Endodermal cell (in vitro differentiated cells): Measurements from ENCODE around the gene OGN. TPM values are rescaled to one million over a fixed set of nuclear protein-coding genes. Genes with fewer than 3 reads are reported as not detected.

Experiments
- DNase-seq: peaks from one replicate; pipeline ENCODE4 v3.0.0-alpha.2; 2017
- H3K27ac ChIP-seq: 2 replicates; pipeline ENCODE4 v1.5.1; 2013; ENCODE audit warnings: mild to moderate bottlenecking, low read depth, low read length, moderate library complexity
- H3K27me3 ChIP-seq: 2 replicates; pipeline ENCODE4 v1.6.1; 2013; ENCODE audit warnings: mild to moderate bottlenecking, low read length, moderate library complexity; ENCODE audit not compliant: insufficient read depth, control insufficient read depth, poor library complexity, severe bottlenecking
- H3K36me3 ChIP-seq: 2 replicates; pipeline ENCODE4 v1.7.0; 2013; ENCODE audit warnings: mild to moderate bottlenecking, low read length, moderate library complexity; ENCODE audit not compliant: control insufficient read depth, insufficient read depth
- H3K4me1 ChIP-seq: one replicate; pipeline ENCODE4 v1.7.0; 2013; ENCODE audit warnings: low read length; ENCODE audit not compliant: control insufficient read depth, insufficient read depth
- H3K4me3 ChIP-seq: 2 replicates; pipeline ENCODE4 v1.5.1; 2013; ENCODE audit warnings: mild to moderate bottlenecking, low read length, moderate library complexity
- H3K9ac ChIP-seq: 2 replicates; pipeline ENCODE4 v1.6.1; 2013; ENCODE audit warnings: mild to moderate bottlenecking, low read length, moderate library complexity; ENCODE audit not compliant: poor library complexity, severe bottlenecking; ENCODE audit errors: extremely low read depth
- H3K9me3 ChIP-seq: 2 replicates; pipeline ENCODE4 v1.6.1; 2013; ENCODE audit warnings: mild to moderate bottlenecking, low read length, moderate library complexity; ENCODE audit not compliant: control insufficient read depth
- H3K27ac Mint-ChIP-seq: 2 replicates; pipeline ENCODE4 v1.8.0; 2020; ENCODE audit warnings: mixed read lengths
- H3K27me3 Mint-ChIP-seq: 2 replicates; pipeline ENCODE4 v1.8.0; 2021; ENCODE audit warnings: mild to moderate bottlenecking, mixed read lengths; ENCODE audit not compliant: insufficient read depth
- H3K36me3 Mint-ChIP-seq: 2 replicates; pipeline ENCODE4 v1.8.0; 2020; ENCODE audit warnings: low read depth, mixed read lengths
- H3K4me1 Mint-ChIP-seq: 2 replicates; pipeline ENCODE4 v1.8.0; 2020; ENCODE audit warnings: mixed read lengths
- H3K4me3 Mint-ChIP-seq: 2 replicates; pipeline ENCODE4 v1.8.0; 2020; ENCODE audit warnings: mild to moderate bottlenecking, moderate library complexity, mixed read lengths
- H3K9me3 Mint-ChIP-seq: 2 replicates; pipeline ENCODE4 v1.8.0; 2020; ENCODE audit warnings: mild to moderate bottlenecking, mixed read lengths
- WGBS, 2 experiments: methylation state at CpG; one replicate each; pipeline versions ENCODE4 v1.1.5 to v1.1.7; 2013; ENCODE audit warnings: missing lambda C conversion rate in 2 of 2, mixed read lengths in 1 of 2; ENCODE audit not compliant: insufficient coverage in 1 of 2, insufficient read length in 1 of 2; 5-methylcytosine and 5-hydroxymethylcytosine counted together
- total RNA-seq, 2 donors: library from RNA; stranded (reverse); fragmentation: NEBNext Ultra II Directional in 1 of 2; extraction: Animal tissue kit (Norgen Biotek cat#: 25700) in 1 of 2; gene quantifications; 2 replicates in 1 of 2; 3 replicates in 1 of 2; pipeline ENCODE4 v1.2.1, GENCODE V29; 2021
- TF ChIP-seq, protein P1 (sequence below): fragments of 200-600 bp; sonication (generic); conservative IDR thresholded peaks from 2 replicates; pipeline ENCODE4 v1.5.0; 2021; ENCODE audit warnings: antibody characterized with exemption, mild to moderate bottlenecking

Gene OGN
- total RNA-seq, 2 donors from 2014 or later: not detected

DNA sequence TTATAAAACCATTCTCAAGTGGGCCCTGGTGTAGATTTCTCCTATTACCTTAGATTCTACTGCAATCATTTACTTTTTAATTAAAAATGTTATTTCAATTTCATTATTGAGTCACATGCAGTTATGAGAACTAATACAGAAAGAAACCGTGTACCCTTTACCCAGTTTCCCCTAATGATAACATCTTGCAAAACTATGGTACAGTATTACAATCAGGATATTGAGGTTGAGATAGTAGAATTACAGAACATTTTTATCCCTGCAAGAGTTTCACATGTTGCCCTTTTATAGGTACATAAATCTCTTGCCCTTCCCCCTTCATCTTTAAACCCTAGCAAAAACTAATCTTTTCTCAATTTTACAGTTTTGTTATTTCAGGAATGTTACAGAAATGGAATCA is 30.9 kb upstream of the OGN start:
- no peaks in the 10 kb centered on the region for H3K27me3 Mint-ChIP-seq
- H3K9me3 Mint-ChIP-seq: no peaks in the 10 kb centered on the region
- TF ChIP-seq, protein P1, sequence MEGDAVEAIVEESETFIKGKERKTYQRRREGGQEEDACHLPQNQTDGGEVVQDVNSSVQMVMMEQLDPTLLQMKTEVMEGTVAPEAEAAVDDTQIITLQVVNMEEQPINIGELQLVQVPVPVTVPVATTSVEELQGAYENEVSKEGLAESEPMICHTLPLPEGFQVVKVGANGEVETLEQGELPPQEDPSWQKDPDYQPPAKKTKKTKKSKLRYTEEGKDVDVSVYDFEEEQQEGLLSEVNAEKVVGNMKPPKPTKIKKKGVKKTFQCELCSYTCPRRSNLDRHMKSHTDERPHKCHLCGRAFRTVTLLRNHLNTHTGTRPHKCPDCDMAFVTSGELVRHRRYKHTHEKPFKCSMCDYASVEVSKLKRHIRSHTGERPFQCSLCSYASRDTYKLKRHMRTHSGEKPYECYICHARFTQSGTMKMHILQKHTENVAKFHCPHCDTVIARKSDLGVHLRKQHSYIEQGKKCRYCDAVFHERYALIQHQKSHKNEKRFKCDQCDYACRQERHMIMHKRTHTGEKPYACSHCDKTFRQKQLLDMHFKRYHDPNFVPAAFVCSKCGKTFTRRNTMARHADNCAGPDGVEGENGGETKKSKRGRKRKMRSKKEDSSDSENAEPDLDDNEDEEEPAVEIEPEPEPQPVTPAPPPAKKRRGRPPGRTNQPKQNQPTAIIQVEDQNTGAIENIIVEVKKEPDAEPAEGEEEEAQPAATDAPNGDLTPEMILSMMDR: no peak
- H3K27ac Mint-ChIP-seq: no peak overlapping the region
- no peaks in the 10 kb centered on the region for H3K9me3 ChIP-seq
- no peaks in the 10 kb centered on the region for H3K36me3 ChIP-seq
- H3K4me3 Mint-ChIP-seq: no peak overlapping the region
- H3K4me1 Mint-ChIP-seq: no peaks in the 10 kb centered on the region
- no peaks in the 10 kb centered on the region for H3K27me3 ChIP-seq
- no peak overlapping the region for H3K9ac ChIP-seq
- no peak for DNase-seq
- H3K36me3 Mint-ChIP-seq: no peaks in the 10 kb centered on the region
- H3K27ac ChIP-seq: no peak overlapping the region
- H3K4me1 ChIP-seq: no peaks in the 10 kb centered on the region
- H3K4me3 ChIP-seq: no peak overlapping the region
- WGBS, 2 experiments: no CpG with 5 or more reads among the region's 1 CpG

DNA sequence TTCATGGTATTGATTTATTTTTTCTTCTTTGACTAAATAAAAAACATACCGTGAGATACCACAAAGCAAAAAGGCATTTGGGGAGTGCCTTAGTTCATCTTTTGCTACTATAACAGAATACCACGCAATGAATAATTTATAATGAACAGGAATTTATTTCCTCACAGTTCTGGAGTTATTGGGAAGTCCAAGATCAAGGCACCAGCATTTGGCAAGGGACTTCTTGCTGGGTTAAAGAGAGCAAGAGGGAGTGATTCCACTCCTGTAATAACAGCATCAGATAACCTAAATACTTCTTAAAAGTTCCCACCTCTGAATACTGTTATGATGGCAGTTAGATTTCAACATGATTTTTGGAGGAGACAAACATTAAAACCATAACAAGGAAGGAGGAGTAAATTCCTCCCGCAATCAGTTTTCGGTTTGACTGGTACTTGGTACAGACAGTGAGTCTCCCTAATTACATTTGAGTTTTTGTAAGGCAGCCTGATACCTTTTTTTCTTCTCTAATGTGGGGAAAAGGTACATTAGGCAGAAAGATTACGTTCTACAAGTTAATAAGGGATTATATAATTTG is 28.7 kb upstream of the OGN start:
- H3K27ac ChIP-seq: no peak overlapping the region
- H3K4me1 ChIP-seq: no peaks in the 10 kb centered on the region
- Mint-ChIP-seq H3K27ac (no peak overlapping the region), H3K4me1 (no peaks in the 10 kb centered on the region), H3K9me3 (no peaks in the 10 kb centered on the region), H3K4me3 (no peak overlapping the region), H3K36me3 (no peaks in the 10 kb centered on the region), H3K27me3 (no peaks in the 10 kb centered on the region)
- TF ChIP-seq, protein P1: no peak
- DNase-seq: no peak
- no peaks in the 10 kb centered on the region for H3K36me3 ChIP-seq
- H3K4me3 ChIP-seq: no peak overlapping the region
- H3K9me3 ChIP-seq: no peaks in the 10 kb centered on the region
- WGBS, 2 experiments: 100% methylated on average over 1 to 4 of the region's 5 CpGs
- H3K9ac ChIP-seq: no peak overlapping the region
- H3K27me3 ChIP-seq: no peaks in the 10 kb centered on the region

DNA sequence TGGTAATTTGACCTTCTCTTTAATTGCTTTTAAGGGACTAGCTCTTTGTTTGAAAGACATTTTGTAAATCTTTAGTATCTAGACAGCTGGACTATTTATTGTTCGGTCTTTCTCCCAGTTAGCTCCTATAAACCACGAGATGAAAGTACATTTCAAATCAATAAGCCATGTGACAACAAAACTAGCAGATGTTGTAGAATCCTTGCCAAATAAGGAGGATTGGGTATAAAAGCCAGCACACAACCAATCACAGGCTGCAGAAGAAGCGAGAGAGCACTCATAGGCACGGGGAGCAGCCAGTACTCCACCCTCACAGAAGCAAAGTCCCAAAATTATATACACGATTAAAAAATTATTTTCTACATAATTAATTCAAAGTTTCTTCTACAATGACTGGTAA is 28.0 kb upstream of the OGN start:
- H3K36me3 ChIP-seq: no peaks in the 10 kb centered on the region
- H3K27ac ChIP-seq: no peak overlapping the region
- DNase-seq: no peak
- H3K4me1 ChIP-seq: no peaks in the 10 kb centered on the region
- TF ChIP-seq, protein P1: no peak
- H3K9me3 Mint-ChIP-seq: no peaks in the 10 kb centered on the region
- H3K9ac ChIP-seq: no peak overlapping the region
- no peaks in the 10 kb centered on the region for H3K36me3 Mint-ChIP-seq
- no peaks in the 10 kb centered on the region for H3K4me1 Mint-ChIP-seq
- no peak overlapping the region for H3K27ac Mint-ChIP-seq
- no peaks in the 10 kb centered on the region for H3K27me3 ChIP-seq
- no peak overlapping the region for H3K4me3 ChIP-seq
- 89 to 100% methylated on average over 1 to 5 of the region's 5 CpGs for WGBS, 2 experiments
- H3K9me3 ChIP-seq: no peaks in the 10 kb centered on the region
- H3K4me3 Mint-ChIP-seq: no peak overlapping the region
- no peaks in the 10 kb centered on the region for H3K27me3 Mint-ChIP-seq
